ENCODE data around the gene ASPG.

ASPG gene

GRCh38 chr14:104085032-104085888, at the start of gene ASPG:
TSS of gene ASPG (plus strand) at chr14:104085700. CDS start at chr14:104085771, 71 bp downstream.
- peak; percentile 32 for DNase-seq

- no peak for DNase-seq
Measured at GRCh38 chr14:104036212-104036611, 49.3 kb upstream of the ASPG start.

GRCh38 chr14:104037074-104037473, 48.4 kb upstream of the ASPG start:
- no peak for DNase-seq

- no peak for DNase-seq
Measured at GRCh38 chr14:104037903-104038302, 47.6 kb upstream of the ASPG start.

GRCh38 chr14:104039214-104039613, 46.3 kb upstream of the ASPG start:
- no peak for DNase-seq

- DNase-seq, result no peak
Measured at GRCh38 chr14:104040539-104040938, 45.0 kb upstream of the ASPG start.

GRCh38 chr14:104041430-104042104, 43.9 kb upstream of the ASPG start:
- no peak for DNase-seq

GRCh38 chr14:104044016-104044415, 41.5 kb upstream of the ASPG start:
- no peak for DNase-seq

GRCh38 chr14:104047761-104048160, 37.7 kb upstream of the ASPG start:
- no peak for DNase-seq

GRCh38 chr14:104048758-104049507, 36.6 kb upstream of the ASPG start:
- no peak for DNase-seq

- DNase-seq, result no peak
Measured at GRCh38 chr14:104049576-104050240, 35.8 kb upstream of the ASPG start.

GRCh38 chr14:104051092-104051813, 34.2 kb upstream of the ASPG start:
- no peak for DNase-seq

- no peak for DNase-seq
Measured at GRCh38 chr14:104054222-104054905, 31.1 kb upstream of the ASPG start.

GRCh38 chr14:104062281-104062680, 23.2 kb upstream of the ASPG start:
- DNase-seq, result no peak

- no peak for DNase-seq
Measured at GRCh38 chr14:104064003-104064402, 21.5 kb upstream of the ASPG start.

GRCh38 chr14:104066279-104066678, 19.2 kb upstream of the ASPG start:
- DNase-seq, result no peak

GRCh38 chr14:104066719-104067295, 18.7 kb upstream of the ASPG start:
- no peak for DNase-seq

- DNase-seq, result no peak
Measured at GRCh38 chr14:104069541-104069940, 16.0 kb upstream of the ASPG start.

GRCh38 chr14:104072586-104072985, 12.9 kb upstream of the ASPG start:
- DNase-seq, result no peak

- no peak for DNase-seq
Measured at GRCh38 chr14:104073764-104074163, 11.7 kb upstream of the ASPG start.

- DNase-seq, result no peak
Measured at GRCh38 chr14:104075530-104076151, 9.9 kb upstream of the ASPG start.

All from activated CD4-positive, alpha-beta T cell treated with anti-CD3 and anti-CD28 coated beads for 48 hours (primary cell).